CD4-positive, alpha-beta T cell treated with Interleukin-12 subunit alpha and Interleukin-12 subunit beta, for 1 hour (primary cell): Measurements from ENCODE around the gene PIP5K1A.
"Not testable (repeated sequence)": the region's sequence is repeated elsewhere in the genome, so short reads cannot be mapped to it uniquely, and the experiment has no call there.

Source experiments
- DNase-seq: peaks from one replicate; pipeline ENCODE4 v3.0.0-alpha.2; 2020

PIP5K1A gene

DNA sequence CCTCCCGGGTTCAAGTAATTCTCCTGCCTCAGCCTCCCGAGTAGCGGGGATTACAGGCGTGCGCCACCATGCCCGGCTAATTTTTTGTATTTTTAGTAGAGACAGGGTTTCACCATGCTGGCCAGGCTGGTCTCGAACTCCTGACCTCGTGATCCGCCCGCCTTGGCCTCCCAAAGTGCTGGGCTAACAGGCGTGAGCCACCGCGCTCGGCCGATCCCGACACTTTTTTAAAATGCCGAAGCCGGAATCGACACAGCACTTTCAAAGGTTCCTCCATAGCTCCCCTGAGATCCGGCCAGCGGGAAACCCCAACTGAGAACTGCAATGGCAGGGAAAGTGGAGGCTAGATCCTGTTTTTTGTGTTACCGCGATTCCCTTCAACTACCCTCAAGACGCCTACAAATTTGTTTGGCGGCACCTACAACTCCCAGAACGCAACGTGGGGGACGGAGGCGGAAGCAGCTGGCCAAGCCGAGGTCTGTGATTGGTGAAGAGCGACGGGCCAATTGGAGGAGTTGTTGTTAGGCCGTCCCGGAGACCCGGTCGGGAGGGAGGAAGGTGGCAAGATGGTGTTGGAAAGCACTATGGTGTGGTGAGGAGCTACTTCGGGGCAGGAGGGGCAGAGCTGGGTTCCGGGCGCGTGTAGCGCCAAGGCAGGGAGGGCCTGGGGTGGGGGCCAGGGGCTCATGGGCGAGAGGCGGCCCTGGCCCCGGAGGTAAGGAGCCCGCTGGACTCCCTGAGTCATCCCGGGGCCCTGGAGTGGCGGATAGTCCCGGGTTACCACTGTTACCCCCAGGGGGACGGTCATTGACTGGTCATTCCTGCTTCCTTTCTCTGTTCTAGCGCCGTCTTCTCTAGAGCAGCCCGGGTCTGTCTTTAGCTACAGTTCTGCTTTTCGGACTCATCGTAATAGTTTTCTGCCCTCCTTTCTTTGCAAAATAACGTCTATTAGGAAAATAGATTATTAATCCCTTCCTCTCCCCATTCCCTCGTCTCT lies 56.2 kb downstream of the PIP5K1A start, which contains the start of gene PSMD4:
Gene PSMD4 (plus strand): TSS at position 518 of the 997 bp plus-strand sequence. CDS start 49 bp downstream, at position 567.
- peak; percentile 96 for DNase-seq

DNA sequence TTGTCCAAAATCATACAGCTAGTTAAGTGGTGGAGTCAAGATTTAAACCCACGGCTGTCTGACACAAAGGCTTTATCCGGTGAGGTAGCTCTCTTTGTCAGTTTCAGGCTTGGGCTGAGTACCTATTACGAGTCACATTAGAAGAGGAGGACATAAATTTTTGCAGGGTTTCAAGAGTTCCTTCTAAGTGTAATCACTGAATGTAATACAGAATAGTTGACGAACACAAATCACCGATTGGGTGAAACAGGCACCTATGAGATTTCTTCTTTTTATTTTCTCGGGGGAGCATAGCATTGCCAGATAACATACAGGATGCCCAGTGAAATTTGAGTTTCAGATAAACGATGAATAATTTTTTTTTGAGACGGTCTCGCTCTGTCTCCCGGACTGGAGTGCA lies 57.0 kb downstream of the PIP5K1A start:
- peak; percentile 7 for DNase-seq

DNA sequence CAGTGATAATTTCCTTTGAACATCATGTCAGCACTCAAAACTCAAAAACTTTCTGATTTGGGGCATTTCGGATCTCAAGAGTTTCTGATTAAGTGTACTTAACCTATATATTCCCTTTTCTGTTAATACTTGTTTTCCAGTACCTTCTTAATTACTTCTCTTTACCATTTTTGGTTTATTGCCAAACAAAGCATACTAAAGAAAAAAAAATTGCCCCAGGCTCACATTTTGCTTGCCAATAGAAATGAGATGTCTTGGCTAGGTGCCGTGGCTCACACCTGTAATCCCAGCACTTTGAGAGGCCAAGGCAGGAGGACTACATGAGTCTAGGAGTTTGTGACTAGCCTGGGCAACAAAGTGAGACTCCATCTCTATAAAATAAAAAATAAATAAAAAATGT lies 61.0 kb downstream of the PIP5K1A start:
- DNase-seq = no peak

DNA sequence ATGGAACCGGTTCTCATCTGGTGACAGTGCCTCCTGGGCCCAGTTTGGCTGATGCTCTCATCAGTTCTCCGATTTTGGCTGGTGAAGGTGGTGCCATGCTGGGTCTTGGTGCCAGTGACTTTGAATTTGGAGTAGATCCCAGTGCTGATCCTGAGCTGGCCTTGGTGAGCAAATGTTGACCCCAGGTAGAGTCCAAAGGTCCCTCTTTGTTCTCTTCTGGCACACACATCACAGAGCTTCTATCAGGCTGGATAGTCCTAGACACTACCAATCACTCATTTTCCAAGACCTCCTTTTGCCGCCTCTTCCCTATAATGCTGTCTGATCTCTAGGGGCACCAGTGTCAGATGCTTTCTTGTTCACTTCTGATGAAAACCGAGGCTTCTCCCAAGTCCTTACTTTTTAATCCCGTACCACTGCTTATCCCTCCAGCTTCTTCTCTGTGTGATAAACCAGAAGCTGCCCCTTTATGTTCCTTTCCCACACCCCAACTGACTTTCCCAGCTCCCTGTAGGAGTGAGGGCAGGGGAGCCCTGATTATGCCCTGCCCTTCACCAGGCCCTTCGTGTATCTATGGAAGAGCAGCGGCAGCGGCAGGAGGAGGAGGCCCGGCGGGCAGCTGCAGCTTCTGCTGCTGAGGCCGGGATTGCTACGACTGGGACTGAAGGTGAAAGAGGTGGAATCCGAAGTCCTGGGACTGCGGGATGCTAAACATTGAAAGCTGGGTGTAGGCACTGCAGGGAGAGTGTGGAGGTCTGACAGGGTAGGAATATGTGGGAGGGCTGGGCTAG lies 67.3 kb downstream of the PIP5K1A start:
- no peak for DNase-seq

DNA sequence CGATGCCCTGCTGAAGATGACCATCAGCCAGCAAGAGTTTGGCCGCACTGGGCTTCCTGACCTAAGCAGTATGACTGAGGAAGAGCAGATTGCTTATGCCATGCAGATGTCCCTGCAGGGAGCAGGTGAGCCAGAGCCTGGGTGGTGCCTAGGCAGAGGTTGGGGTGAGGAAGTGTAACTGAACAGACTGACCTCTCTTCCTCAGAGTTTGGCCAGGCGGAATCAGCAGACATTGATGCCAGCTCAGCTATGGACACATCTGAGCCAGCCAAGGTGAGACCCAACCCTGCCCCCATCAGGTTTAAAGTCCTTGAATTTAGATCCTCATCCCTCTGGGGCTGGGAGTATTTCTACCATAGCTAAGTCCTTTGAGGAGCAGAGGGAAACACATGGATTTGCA lies 68.0 kb downstream of the PIP5K1A start:
- no peak for DNase-seq

DNA sequence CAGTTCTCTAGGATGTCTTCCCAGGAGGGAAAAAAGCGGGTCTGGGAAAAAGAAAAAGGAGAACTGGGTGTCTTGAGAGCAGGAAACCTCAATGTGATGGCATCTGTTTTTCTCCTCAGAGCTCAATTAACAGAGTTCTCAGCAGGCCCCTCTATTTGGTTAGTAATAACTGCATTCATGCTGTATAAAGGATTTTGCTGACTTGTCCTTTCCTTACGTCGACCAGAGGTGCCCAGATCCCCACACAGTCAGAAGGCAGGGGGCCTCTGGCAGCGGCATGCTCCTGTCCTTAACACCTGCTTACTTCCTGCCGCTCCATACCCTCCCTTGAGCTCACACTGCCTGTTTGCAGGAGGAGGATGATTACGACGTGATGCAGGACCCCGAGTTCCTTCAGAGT lies 68.5 kb downstream of the PIP5K1A start:
- DNase-seq = no peak

DNA sequence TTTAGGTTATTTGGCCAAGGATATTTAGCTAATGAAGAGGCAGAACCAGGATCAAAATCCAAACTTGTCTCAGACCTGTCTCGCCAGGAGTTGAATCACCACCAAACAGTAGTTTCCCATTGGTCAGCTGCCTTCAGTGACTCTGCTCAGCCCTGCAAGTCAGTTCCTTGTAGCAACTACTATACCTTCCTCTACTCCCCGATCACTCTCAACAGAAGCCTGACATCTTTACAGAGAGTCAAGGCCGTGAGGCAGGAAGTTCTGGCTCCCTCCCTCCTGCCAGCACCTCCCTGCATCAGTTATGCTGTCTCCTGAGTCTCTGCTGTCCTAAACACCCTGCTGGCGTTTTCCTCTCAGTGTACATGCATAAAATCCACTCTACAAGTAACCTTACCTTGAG lies 69.4 kb downstream of the PIP5K1A start:
- no peak for DNase-seq

DNA sequence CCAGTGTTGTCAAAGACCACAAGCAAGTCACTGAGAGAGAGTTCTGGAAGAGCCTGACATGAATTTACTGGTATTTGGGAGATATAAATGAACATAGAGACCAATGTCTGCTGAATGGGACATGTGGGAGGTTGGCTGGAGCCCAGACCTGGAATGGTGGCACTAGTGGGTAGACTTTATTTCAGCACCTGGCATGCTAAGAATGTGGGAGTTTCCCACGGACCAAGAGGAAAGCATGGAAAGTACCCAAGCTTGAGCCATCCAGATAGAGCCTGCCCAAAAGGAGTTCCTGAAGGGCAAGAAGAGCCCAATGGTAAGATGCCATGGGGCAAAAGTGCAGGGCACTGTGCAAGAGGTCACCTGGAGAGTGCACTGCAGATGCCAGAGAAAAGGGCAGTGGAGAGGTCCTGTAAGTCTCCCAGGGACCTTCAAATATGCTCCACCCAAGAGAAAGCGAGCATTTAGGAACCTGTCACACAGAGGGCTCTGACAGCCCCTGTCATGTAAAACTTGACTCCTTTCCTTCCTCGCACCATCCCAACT lies 75.6 kb downstream of the PIP5K1A start:
- DNase-seq = no peak

DNA sequence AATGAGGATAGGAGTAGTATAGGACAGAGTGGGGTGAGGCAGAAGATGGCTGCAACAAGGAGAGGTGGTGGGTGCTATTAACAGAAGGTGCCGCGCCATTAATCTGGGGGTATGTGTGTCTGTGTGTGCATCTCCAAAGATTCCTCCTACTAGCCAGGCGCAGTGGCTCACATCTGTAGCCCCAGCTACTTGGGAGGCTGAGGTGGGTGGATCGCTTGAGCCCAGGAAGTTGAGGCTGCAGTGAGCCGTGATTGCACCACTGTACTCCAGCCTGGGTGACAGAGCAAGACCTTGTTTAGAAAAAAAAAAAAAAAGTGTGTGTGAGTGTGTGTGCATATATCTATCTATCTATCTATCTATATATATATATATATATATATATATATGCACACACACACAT lies 77.0 kb downstream of the PIP5K1A start:
- DNase-seq = not testable (repeated sequence)

DNA sequence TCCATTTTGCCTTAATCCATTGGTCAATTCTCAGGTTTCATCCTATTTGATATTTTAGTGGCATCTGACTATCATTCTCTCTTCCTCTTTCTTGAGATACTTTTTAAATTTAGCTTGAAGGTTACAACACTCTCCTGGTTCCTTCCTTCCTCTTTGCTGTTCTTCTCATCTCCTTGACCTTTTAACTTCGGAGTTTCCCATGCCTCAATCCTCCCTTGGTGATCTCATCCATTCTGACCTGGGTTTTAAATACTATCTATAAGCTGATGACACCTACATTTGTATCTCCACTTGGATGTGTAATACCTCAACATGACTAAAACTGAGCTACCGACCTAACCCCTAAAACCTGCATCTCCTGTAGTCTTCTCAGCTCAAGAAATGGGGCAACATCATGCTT lies 78.9 kb downstream of the PIP5K1A start:
- no peak for DNase-seq

DNA sequence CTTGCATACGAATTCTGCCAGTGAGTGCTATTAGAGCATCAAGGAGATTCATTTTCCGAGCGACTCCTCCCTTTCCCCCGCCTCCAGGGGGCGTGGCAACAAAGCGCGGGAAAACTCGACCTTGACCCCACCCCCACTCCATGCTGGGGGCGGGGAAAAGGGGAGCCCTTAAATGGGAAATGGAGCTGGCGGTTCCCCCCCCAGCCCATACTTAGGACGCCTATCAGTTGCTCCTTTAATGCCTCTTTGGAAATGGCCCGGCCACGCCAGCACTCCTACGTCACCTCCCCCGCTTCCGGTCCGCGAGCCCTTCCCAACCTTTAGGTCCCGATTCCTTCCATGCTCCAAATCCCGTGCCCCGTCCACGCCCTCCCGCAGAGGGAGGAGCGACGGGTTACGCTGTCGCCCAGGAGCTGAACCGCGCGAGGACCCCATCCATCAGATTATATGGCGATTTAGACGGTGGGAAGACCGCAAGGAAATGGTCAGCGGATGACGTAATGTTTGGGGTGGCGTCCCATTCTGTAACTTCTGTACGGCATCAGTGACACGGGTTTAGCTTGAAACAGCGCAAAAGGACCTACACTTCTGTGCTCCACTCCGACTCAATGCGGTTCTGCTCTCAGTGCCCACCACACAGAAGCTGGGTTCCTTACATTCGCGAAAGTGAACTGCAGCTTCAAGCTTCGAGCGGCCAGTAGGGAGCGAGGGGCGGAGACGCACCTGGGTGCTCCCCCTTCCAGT lies 83.0 kb downstream of the PIP5K1A start:
- DNase-seq = peak; percentile 97

DNA sequence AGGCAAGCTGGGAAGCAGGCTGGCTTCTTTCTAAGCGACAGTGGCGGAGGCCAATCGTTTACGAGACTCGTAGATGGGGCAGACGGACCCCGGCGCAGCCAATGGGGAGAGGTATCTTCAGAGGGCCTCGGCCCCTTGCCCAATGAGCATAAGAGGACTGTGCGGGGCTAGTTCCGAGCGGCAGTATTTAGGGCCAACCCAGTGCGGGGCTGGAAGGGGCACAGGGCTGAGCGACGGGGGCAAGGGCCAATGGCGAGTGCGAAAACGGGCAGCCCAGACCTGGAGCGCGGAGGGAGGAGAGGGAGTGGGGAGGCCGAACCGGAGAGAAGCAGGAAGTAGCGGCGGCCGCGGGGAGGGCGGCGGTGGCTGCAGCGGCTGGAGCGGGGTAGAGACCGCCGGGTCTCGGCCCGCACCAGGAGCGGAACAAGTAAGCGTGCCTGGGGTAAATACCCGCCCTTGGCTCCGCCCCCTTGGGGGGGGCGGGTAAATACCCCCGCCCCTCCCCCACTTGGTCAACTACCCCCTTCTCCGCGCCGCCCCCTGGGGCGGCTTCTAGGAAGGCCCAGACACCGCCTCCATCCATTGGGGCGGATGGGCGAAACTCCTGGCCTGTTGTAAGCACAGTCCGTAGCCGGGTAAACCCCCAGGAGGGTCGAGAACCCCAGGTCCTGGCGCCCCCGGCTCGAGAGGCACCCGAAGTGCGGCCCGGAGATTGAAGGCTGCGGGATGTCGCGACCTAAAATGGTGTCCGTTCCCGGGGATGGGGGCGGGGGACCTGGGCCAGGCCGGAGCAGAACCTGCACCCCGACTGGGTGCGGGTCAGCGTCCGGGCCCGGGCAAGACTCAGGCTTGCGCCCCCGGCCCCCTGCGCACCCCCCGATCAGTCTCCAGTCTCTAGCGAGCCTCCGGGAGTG lies 83.9 kb downstream of the PIP5K1A start, which contains the start of gene ZNF687:
Gene ZNF687 (plus strand): TSS at position 331 of the 914 bp plus-strand sequence. CDS start 3,993 bp downstream, outside the sequence.
- peak; percentile 99 for DNase-seq

DNA sequence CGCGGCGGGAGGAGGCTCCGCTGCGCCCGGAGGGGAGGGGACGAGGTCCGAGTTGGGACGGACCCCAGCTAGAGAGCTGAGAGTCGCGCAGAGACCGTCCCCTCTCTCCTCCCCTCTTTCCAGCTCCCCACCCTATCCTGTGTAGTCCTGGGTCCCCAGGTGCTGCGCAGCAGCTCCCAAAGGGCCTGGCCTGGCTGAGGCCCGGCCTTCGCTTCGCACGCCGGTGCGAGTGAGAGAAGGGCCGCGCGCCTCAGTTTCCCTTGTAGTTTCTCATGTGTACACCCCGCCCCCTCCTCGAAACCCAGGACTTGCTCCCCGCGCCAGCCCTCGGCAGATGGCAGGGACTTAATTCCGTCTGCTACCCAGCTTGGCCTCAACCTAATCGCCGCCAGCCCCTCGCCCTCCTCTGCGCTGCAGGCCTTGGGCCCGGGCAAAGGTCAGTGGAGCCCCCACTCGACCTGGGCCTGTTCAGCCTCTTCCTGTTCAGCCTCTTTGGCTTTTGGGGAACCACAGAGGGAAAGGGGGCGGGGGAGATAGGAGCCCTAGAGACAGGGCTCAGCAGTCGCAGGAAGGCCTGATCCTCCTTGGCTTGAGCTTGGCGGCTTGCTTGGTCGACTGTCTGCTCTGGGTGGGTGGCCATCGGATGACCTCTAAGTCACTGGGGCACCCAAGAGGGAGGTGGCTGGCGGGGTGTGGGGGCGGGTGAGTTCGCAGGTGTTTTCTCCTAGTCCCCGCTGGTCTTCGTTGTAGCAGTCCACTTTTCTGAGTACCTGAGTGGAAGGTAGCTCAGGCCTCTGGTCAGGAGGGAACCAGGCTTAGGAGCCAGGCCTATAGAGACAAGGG lies 84.8 kb downstream of the PIP5K1A start:
- DNase-seq = peak; percentile 29

DNA sequence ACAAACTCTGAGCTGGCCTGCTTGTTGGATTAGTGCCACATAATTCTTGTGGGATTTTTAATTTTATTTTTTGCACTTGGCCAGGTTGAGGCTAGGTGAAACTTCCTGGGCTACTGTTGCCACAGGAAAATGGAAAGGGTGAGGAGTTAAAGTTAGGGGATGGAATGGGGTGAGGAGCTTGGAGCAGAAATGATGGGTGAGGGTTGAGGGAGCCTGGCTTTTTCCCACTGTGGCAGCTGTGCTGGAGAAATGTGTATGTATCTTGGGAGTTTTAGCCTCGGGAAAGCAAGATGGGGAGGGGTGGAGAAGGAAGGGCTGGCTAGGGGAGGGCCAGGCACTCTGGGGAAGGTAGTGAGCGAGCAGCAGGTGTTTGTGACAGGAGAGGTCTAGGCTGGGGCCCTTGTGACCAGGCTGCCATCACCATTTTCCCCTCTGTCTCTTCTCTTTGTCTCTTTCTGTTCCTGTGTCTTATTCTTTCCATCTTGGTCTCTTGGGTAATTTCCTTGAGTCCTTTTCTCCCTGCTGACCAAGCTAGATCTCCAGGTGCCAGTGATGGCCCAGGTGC lies 85.7 kb downstream of the PIP5K1A start:
- DNase-seq = no peak

DNA sequence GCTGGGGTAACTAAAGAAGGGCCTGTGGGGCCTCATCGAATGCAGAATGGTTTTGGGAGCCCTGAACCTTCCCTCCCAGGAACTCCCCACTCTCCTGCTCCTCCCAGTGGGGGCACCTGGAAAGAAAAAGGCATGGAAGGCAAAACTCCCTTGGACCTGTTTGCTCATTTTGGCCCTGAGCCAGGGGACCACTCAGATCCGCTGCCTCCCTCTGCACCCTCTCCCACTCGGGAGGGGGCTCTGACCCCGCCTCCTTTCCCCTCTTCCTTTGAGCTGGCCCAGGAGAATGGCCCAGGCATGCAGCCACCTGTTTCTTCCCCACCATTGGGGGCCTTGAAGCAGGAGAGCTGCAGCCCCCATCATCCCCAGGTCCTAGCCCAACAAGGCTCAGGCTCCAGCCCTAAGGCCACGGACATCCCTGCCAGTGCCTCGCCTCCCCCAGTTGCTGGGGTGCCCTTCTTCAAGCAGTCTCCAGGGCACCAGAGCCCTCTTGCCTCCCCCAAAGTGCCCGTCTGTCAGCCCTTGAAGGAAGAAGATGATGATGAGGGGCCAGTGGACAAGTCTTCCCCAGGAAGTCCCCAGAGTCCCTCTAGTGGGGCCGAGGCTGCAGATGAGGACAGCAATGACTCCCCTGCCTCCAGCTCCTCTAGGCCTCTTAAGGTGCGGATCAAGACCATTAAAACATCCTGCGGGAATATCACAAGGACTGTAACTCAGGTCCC lies 88.4 kb downstream of the PIP5K1A start:
- DNase-seq = no peak

DNA sequence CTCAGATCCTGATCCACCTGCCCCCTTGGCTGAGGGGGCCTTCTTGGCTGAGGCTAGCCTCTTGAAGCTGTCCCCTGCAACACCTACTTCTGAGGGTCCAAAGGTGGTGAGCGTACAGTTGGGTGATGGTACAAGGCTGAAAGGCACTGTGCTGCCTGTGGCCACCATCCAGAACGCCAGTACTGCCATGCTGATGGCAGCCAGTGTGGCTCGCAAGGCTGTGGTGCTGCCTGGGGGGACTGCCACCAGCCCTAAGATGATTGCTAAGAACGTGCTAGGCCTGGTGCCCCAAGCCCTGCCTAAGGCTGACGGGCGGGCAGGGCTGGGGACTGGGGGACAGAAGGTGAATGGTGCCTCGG lies 89.0 kb downstream of the PIP5K1A start:
- no peak for DNase-seq

DNA sequence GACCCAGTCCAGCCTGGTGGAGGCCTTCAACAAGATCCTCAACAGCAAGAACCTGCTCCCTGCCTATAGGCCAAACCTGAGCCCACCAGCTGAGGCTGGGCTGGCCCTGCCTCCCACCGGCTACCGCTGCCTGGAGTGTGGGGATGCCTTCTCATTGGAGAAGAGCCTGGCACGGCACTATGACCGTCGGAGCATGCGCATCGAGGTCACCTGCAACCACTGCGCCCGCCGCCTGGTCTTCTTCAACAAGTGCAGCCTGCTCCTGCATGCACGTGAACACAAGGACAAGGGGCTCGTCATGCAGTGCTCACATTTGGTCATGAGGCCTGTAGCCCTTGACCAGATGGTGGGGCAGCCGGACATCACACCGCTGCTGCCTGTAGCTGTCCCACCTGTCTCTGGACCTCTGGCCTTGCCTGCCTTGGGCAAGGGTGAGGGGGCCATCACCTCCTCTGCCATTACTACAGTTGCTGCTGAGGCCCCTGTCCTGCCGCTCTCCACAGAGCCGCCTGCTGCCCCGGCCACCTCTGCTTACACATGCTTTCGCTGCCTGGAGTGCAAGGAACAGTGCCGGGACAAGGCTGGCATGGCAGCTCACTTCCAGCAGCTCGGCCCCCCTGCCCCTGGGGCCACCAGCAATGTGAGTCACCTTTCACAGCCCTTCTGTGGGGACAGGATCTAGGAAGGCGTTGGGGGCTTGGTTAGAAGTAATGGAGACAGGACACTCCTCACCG lies 89.6 kb downstream of the PIP5K1A start:
- no peak for DNase-seq

DNA sequence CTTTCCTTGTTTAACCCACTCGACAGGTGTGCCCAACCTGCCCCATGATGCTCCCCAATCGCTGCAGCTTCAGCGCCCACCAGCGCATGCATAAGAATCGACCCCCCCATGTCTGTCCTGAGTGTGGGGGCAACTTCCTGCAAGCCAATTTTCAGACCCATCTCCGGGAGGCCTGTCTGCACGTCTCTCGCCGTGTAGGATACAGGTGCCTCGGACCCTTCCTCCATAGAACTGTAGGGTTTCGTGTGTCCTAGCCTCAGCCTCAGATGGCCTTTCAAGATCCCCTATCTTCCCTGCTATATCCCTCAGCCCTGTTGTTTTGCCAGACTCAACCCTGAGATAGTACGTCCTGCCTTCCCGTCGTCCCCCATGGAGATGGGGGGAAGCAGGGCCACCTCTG lies 90.2 kb downstream of the PIP5K1A start:
- no peak for DNase-seq
